BLaER1 (cell line): ENCODE measurements around the gene PLXNA4.
A peak's percentile ranks its signal among the peaks of the same experiment; 100 is the strongest.

Experiments
- H3K27ac ChIP-seq: shearing (Covaris generic); formaldehyde crosslinking; 2 replicates; pipeline ENCODE4 v1.8.1; 2022
- H3K27me3 ChIP-seq: shearing (Covaris generic); formaldehyde crosslinking; 2 replicates; pipeline ENCODE4 v1.8.1; 2022
- H3K36me3 ChIP-seq: shearing (Covaris generic); formaldehyde crosslinking; 2 replicates; pipeline ENCODE4 v1.8.1; 2022
- H3K4me1 ChIP-seq: shearing (Covaris generic); formaldehyde crosslinking; 2 replicates; pipeline ENCODE4 v1.8.1; 2022
- H3K4me2 ChIP-seq: shearing (Covaris generic); formaldehyde crosslinking; 2 replicates; pipeline ENCODE4 v1.8.1; 2022
- H3K4me3 ChIP-seq: shearing (Covaris generic); formaldehyde crosslinking; 2 replicates; pipeline ENCODE4 v1.8.1; 2022
- H3K9ac ChIP-seq: shearing (Covaris generic); formaldehyde crosslinking; 2 replicates; pipeline ENCODE4 v1.8.1; 2022
- H3K9me3 ChIP-seq: shearing (Covaris generic); formaldehyde crosslinking; 2 replicates; pipeline ENCODE4 v1.8.1; 2022
- H4K20me1 ChIP-seq: shearing (Covaris generic); formaldehyde crosslinking; 2 replicates; pipeline ENCODE4 v1.8.1; 2022
- Cebpa-rat ChIP-seq: shearing (Covaris generic); IDR thresholded peaks from 2 replicates; pipeline ENCODE4 v1.8.1; 2022

The PLXNA4 gene

GRCh38 chr7:132499065-132499464, 77.2 kb downstream of the PLXNA4 start:
- Histone ChIP-seq H3K27me3 (no peaks in the 10 kb centered on the region), H3K36me3 (no peaks in the 10 kb centered on the region), H3K9me3 (no peaks in the 10 kb centered on the region), H3K4me1 (peaks cover 27% of the 10 kb centered on the region), H3K27ac (no peak overlapping the region), H3K4me2 (peak overlapping the region; percentile 32), H3K4me3 (no peak overlapping the region), H4K20me1 (no peaks in the 10 kb centered on the region), H3K9ac (no peak overlapping the region)
- no peak for TF ChIP-seq Cebpa-rat

DNA sequence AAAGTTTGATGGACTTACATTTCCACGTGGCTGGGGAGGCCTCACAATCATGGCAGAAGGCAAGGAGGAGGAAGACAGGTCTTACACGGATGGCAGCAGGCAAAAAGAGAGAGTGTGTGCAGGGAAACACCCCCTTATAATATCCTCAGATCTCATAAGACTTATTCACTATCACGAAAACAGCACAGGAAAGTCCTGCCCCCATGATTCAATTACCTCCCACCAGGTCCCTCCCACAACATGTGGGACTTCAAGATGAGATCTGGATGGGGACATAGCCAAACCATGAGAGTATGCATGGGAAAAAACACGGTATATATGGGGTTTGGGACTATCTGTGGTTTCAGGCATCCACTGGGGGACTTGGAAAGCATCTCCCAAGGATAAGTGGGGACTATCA, 78.0 kb downstream of the PLXNA4 start:
- no peak overlapping the region for H3K4me2 ChIP-seq
- no peaks in the 10 kb centered on the region for H3K27me3 ChIP-seq
- H4K20me1 ChIP-seq, result no peaks in the 10 kb centered on the region
- no peak overlapping the region for H3K9ac ChIP-seq
- no peaks in the 10 kb centered on the region for H3K9me3 ChIP-seq
- no peaks in the 10 kb centered on the region for H3K36me3 ChIP-seq
- peaks cover 19% of the 10 kb centered on the region for H3K4me1 ChIP-seq
- no peak for TF ChIP-seq Cebpa-rat
- no peak overlapping the region for H3K4me3 ChIP-seq
- no peak overlapping the region for H3K27ac ChIP-seq

DNA sequence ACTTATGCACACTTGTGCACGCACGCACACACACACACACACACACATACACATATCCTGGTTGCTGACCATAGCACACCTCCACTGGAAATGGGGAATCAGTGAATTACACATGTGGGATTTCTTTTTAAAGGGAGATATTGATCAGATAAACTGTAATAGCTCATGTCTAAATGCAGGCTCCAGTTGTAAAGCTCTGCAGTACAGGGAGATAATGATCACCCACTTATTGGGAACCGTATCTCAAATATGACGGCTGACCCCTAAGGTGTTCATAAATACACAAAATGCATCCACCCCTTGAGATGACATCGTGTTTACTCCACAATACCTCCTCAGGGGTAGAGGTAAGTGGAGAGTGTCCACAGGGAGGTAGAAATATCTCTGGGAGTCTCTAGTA, 79.2 kb downstream of the PLXNA4 start:
- H4K20me1 ChIP-seq, result no peaks in the 10 kb centered on the region
- no peaks in the 10 kb centered on the region for H3K9me3 ChIP-seq
- H3K27ac ChIP-seq, result no peak overlapping the region
- H3K4me3 ChIP-seq, result no peak overlapping the region
- no peak overlapping the region for H3K9ac ChIP-seq
- no peak for TF ChIP-seq Cebpa-rat
- H3K27me3 ChIP-seq, result no peaks in the 10 kb centered on the region
- H3K4me2 ChIP-seq, result no peak overlapping the region
- H3K36me3 ChIP-seq, result no peaks in the 10 kb centered on the region
- peaks cover 22% of the 10 kb centered on the region for H3K4me1 ChIP-seq

DNA sequence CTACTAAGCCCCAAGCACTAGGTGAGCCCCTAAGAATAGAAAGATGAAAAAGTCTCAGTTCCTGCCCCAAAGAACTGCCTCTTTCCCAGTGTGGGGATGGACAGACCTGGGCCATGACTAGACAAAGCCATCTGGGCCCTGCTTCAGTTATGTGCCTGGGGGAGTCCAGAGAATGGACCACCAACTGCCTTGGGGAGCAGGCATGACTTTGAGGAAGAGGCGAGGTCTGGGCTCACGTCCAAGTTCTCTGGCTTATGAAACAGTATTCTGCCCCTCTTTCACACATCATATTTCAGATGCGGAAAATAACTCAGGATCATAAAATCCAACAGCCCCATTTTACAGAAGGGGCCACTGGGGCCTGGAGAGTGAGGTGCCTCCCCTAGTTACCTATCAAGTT, 80.3 kb downstream of the PLXNA4 start:
- H3K4me2 ChIP-seq, result peak overlapping the region; percentile 29; the same call in 1 of the 2 replicates
- H3K9ac ChIP-seq, result no peak overlapping the region
- H3K4me3 ChIP-seq, result no peak overlapping the region
- H4K20me1 ChIP-seq, result no peaks in the 10 kb centered on the region
- H3K4me1 ChIP-seq, result peaks cover 33% of the 10 kb centered on the region
- no peaks in the 10 kb centered on the region for H3K9me3 ChIP-seq
- no peak overlapping the region for H3K27ac ChIP-seq
- no peak for TF ChIP-seq Cebpa-rat
- no peaks in the 10 kb centered on the region for H3K27me3 ChIP-seq
- H3K36me3 ChIP-seq, result no peaks in the 10 kb centered on the region

GRCh38 chr7:132494474-132494873, 81.8 kb downstream of the PLXNA4 start:
- TF ChIP-seq Cebpa-rat, result no peak
- Histone ChIP-seq H3K27ac (no peak overlapping the region), H4K20me1 (no peaks in the 10 kb centered on the region), H3K4me1 (peaks cover 44% of the 10 kb centered on the region), H3K4me3 (no peak overlapping the region), H3K9me3 (no peaks in the 10 kb centered on the region), H3K27me3 (no peaks in the 10 kb centered on the region), H3K9ac (no peak overlapping the region), H3K36me3 (no peaks in the 10 kb centered on the region), H3K4me2 (no peak overlapping the region)

- Histone ChIP-seq H3K27ac (no peak overlapping the region), H3K4me1 (peaks cover 37% of the 10 kb centered on the region), H3K36me3 (no peaks in the 10 kb centered on the region), H3K4me2 (no peak overlapping the region), H3K4me3 (no peak overlapping the region), H3K9ac (no peak overlapping the region), H3K27me3 (no peaks in the 10 kb centered on the region), H3K9me3 (peaks cover 11% of the 10 kb centered on the region), H4K20me1 (no peaks in the 10 kb centered on the region)
- TF ChIP-seq Cebpa-rat, result no peak
Measured at GRCh38 chr7:132492823-132493445, 83.3 kb downstream of the PLXNA4 start.

DNA sequence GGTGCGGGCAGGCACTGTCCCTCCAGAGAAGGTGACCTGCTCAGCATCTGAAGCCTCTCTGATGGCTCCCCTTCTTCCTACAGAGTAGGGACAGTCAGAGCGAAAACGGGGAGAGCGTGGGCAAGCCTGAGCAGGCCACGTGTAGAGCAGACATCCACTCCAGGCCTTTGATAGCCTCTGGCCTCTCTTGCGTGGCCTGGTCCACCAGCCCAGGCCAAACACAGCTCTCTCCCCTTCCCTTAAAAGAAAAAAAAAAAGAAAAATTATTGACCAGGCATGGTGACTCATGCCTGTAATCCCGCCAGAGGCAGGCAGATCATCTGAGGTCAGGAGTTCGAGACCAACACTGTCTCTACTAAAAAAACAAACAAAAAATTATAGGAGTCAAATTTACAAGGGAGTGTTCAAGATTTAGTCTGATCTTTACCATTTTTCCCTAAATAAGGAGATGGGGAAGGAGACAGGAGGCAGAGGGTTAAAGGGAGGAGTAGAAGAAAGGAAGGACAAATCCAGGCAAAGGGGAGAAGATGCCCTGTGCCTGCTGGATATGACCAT, 84.8 kb downstream of the PLXNA4 start:
- no peak overlapping the region for H3K4me3 ChIP-seq
- no peak for TF ChIP-seq Cebpa-rat
- H3K36me3 ChIP-seq, result no peaks in the 10 kb centered on the region
- H3K27me3 ChIP-seq, result no peaks in the 10 kb centered on the region
- no peaks in the 10 kb centered on the region for H4K20me1 ChIP-seq
- peaks cover 40% of the 10 kb centered on the region for H3K4me1 ChIP-seq
- peaks cover 11% of the 10 kb centered on the region for H3K9me3 ChIP-seq
- peak overlapping the region; percentile 72 for H3K4me2 ChIP-seq
- H3K27ac ChIP-seq, result peak overlapping the region; percentile 68; the same call in 1 of the 2 replicates
- H3K9ac ChIP-seq, result peak overlapping the region; percentile 57; the same call in 1 of the 2 replicates

DNA sequence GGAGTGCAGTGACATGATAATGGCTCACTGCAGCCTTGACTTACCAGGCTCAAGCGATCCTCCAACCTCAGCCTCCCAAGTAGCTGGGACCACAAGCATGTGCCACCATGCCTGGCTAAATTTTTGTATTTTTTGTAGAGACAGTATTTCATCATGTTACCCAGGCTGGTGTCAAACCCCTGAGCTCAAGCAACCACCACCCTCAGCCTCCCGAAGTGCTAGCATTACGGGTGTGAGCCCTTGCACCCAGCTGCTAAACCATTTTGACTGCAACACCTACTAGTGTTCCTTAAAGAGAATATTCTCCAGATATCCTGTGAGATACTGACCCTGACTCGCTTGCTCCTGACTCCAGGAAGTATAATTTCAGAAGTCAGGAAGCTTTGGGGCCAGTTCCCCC, 85.8 kb downstream of the PLXNA4 start:
- H3K27ac ChIP-seq, result peak overlapping the region; percentile 68; the same call in 1 of the 2 replicates
- H3K4me3 ChIP-seq, result no peak overlapping the region
- H3K4me2 ChIP-seq, result peak overlapping the region; percentile 72
- H3K36me3 ChIP-seq, result no peaks in the 10 kb centered on the region
- peaks cover 44% of the 10 kb centered on the region for H3K4me1 ChIP-seq
- H4K20me1 ChIP-seq, result no peaks in the 10 kb centered on the region
- H3K27me3 ChIP-seq, result no peaks in the 10 kb centered on the region
- TF ChIP-seq Cebpa-rat, result no peak
- peaks cover 11% of the 10 kb centered on the region for H3K9me3 ChIP-seq
- peak overlapping the region; percentile 57; the same call in 1 of the 2 replicates for H3K9ac ChIP-seq

- H4K20me1 ChIP-seq, result no peaks in the 10 kb centered on the region
- no peak for TF ChIP-seq Cebpa-rat
- H3K36me3 ChIP-seq, result no peaks in the 10 kb centered on the region
- H3K4me2 ChIP-seq, result no peak overlapping the region
- H3K9me3 ChIP-seq, result peaks cover 11% of the 10 kb centered on the region
- no peak overlapping the region for H3K4me3 ChIP-seq
- H3K27ac ChIP-seq, result no peak overlapping the region
- H3K27me3 ChIP-seq, result no peaks in the 10 kb centered on the region
- peaks cover 49% of the 10 kb centered on the region for H3K4me1 ChIP-seq
- no peak overlapping the region for H3K9ac ChIP-seq
Measured at GRCh38 chr7:132489776-132490237, 86.5 kb downstream of the PLXNA4 start.

GRCh38 chr7:132488634-132489302, 87.5 kb downstream of the PLXNA4 start:
- no peak for TF ChIP-seq Cebpa-rat
- H3K9me3 ChIP-seq, result peaks cover 11% of the 10 kb centered on the region
- H3K4me2 ChIP-seq, result no peak overlapping the region
- no peak overlapping the region for H3K4me3 ChIP-seq
- no peak overlapping the region for H3K27ac ChIP-seq
- H3K27me3 ChIP-seq, result no peaks in the 10 kb centered on the region
- peaks cover 49% of the 10 kb centered on the region for H3K4me1 ChIP-seq
- H3K9ac ChIP-seq, result no peak overlapping the region
- H4K20me1 ChIP-seq, result no peaks in the 10 kb centered on the region
- H3K36me3 ChIP-seq, result no peaks in the 10 kb centered on the region
